ENCODE data around the gene PTPRE. TPM values are rescaled to one million over a fixed set of nuclear protein-coding genes. Genes with fewer than 3 reads are reported as not detected.

PTPRE gene
- total RNA-seq, 1 donor from 2014 or later: 1.2 TPM

DNA sequence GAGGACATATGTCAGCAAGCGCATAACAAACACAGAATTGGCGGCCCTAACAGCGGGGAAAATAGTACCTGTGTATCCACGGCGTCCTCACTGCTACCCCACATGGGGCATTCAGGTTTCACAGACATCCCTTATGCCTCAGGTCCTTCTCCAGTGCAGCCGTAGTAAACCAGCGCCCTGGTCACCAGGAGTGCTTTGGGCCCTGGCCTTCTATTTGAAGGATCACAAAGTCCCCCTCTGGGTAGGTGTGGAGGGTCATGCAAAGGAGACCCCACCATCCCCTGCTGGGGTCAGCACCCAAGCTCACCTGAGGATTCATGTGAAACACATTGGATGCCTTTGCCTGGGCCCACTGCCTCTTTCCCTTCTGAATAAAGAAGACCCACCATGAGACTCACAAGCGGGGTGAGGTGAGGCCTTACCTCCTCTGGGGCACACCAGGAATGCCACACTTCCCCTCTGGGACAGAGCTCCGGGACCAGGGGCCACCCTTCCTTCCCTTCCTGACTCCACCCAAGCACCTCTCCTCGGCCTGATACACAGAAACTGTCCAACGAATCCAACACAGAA lies 32.9 kb upstream of the PTPRE start:
- Mint-ChIP-seq H3K27ac (ENCODE audit: unreplicated experiment) (no peak overlapping the region), H3K9me3 (ENCODE audit: unreplicated experiment) (peaks cover 13% of the 10 kb centered on the region), H3K36me3 (ENCODE audit: unreplicated experiment) (no peaks in the 10 kb centered on the region), H3K4me1 (ENCODE audit: unreplicated experiment) (no peaks in the 10 kb centered on the region), H3K4me3 (ENCODE audit: unreplicated experiment) (no peak overlapping the region), H3K27me3 (ENCODE audit: unreplicated experiment) (peaks cover 8% of the 10 kb centered on the region)
- TF ChIP-seq, protein P1, sequence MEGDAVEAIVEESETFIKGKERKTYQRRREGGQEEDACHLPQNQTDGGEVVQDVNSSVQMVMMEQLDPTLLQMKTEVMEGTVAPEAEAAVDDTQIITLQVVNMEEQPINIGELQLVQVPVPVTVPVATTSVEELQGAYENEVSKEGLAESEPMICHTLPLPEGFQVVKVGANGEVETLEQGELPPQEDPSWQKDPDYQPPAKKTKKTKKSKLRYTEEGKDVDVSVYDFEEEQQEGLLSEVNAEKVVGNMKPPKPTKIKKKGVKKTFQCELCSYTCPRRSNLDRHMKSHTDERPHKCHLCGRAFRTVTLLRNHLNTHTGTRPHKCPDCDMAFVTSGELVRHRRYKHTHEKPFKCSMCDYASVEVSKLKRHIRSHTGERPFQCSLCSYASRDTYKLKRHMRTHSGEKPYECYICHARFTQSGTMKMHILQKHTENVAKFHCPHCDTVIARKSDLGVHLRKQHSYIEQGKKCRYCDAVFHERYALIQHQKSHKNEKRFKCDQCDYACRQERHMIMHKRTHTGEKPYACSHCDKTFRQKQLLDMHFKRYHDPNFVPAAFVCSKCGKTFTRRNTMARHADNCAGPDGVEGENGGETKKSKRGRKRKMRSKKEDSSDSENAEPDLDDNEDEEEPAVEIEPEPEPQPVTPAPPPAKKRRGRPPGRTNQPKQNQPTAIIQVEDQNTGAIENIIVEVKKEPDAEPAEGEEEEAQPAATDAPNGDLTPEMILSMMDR (IDR thresholded peaks at IDR 0.05): no peak
- peak; percentile 80 for DNase-seq (ENCODE audit: extremely low spot score, unreplicated experiment)

DNA sequence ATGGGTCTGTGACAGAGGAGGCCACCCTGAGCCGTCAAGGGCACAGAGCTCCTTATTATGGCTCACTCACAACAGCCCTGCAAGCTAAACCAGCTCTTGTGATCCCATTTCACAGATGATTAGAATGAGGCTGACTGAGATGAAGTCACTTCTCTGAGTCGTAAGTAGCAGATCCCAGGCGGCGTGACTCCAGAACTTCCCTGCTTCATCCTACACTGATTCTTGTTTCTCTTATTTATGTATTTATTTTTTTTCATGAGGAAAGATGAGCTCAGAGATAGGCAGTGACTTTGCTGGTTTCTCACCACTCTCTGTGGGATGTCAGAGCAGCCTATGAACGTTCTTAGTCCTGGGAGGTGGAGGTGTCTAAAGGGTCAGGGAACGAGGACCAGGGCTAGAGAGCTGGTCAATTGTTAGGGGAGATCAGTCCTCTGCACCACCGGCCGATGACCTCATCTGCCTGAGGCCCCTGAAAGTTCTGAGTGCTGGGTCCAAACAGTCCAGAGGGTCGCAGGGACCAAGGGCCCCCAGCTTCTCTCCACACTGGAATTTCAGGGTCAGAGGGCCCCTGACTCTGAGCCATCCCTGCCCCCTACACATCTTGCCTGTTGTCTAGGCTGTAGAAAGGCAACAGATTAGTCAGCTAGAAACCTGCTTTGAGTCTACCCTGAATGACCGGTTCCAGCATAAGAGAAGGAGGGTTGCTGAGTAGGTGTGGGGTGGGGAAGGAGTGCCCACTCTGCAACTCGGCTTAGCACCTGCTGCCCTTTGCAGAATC lies 32.0 kb upstream of the PTPRE start:
- Mint-ChIP-seq H3K27me3 (ENCODE audit: unreplicated experiment) (peaks cover 5% of the 10 kb centered on the region), H3K36me3 (ENCODE audit: unreplicated experiment) (no peaks in the 10 kb centered on the region), H3K4me1 (ENCODE audit: unreplicated experiment) (no peaks in the 10 kb centered on the region), H3K27ac (ENCODE audit: unreplicated experiment) (no peak overlapping the region), H3K4me3 (ENCODE audit: unreplicated experiment) (no peak overlapping the region), H3K9me3 (ENCODE audit: unreplicated experiment) (peaks cover 5% of the 10 kb centered on the region)
- DNase-seq (ENCODE audit: extremely low spot score, unreplicated experiment): peak; percentile 69
- TF ChIP-seq, protein P1 (IDR thresholded peaks at IDR 0.05): no peak

DNA sequence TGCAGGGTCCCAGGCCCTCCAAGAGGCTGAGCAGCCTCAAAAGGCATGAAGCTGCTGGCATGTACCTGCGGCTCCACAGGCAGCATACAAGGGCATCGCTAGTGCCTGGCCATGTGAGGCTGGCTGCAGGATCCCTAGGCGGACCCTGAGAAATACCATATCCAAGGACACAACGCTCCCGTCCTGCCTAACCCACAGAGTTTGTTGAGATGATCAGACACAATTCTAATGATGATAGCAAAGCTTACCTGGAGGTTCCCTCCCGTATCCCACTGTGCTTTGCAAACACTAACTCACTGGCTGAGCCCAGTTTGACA lies 31.5 kb upstream of the PTPRE start:
- peak; percentile 64 for DNase-seq (ENCODE audit: extremely low spot score, unreplicated experiment)
- no peaks in the 10 kb centered on the region for H3K9me3 Mint-ChIP-seq (ENCODE audit: unreplicated experiment)
- no peaks in the 10 kb centered on the region for H3K4me1 Mint-ChIP-seq (ENCODE audit: unreplicated experiment)
- peaks cover 4% of the 10 kb centered on the region for H3K27me3 Mint-ChIP-seq (ENCODE audit: unreplicated experiment)
- no peak overlapping the region for H3K27ac Mint-ChIP-seq (ENCODE audit: unreplicated experiment)
- TF ChIP-seq, protein P1 (IDR thresholded peaks at IDR 0.05): no peak
- H3K36me3 Mint-ChIP-seq (ENCODE audit: unreplicated experiment): no peaks in the 10 kb centered on the region
- H3K4me3 Mint-ChIP-seq (ENCODE audit: unreplicated experiment): no peak overlapping the region

DNA sequence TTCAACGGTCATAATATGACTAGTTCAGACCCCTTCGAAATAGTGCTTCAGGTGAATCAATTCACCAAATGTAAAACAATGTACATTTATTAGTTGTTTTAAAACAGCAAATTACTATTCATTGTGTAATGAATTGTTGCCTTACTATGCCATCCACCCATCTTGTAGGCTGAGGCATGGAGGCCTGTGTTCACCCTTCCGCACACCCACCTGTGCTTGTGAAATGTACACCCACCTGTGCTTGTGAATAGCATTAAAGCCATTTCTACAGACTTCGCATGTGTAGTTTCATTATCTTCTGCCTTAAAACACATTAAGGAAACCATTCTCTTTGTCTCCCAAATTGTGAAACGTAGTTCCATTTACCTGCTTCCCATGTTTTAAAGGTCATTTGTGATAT lies 31.0 kb upstream of the PTPRE start:
- Mint-ChIP-seq H3K4me1 (ENCODE audit: unreplicated experiment) (no peaks in the 10 kb centered on the region), H3K27ac (ENCODE audit: unreplicated experiment) (no peak overlapping the region), H3K4me3 (ENCODE audit: unreplicated experiment) (no peak overlapping the region), H3K36me3 (ENCODE audit: unreplicated experiment) (no peaks in the 10 kb centered on the region), H3K27me3 (ENCODE audit: unreplicated experiment) (peaks cover 4% of the 10 kb centered on the region), H3K9me3 (ENCODE audit: unreplicated experiment) (no peaks in the 10 kb centered on the region)
- TF ChIP-seq, protein P1 (IDR thresholded peaks at IDR 0.05): no peak
- peak; percentile 30 for DNase-seq (ENCODE audit: extremely low spot score, unreplicated experiment)

DNA sequence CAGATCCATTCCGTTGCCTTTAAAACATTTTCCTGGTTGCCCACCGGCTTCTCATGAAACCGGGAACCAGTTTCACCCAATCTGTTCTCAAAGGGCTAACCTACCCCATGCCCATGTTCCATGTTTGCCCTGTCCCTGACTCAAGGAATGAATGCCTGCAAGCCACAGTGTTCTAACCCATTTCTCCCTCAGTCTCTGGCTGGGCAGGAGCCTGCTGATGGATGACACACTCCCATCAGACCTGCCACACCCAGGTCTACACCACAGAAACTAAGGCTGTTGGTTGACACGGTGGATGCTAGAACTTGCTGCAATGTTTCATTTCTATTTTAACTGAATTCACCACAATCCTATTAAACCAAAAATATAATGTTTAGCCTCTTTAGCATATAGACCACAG lies 29.8 kb upstream of the PTPRE start:
- H3K4me1 Mint-ChIP-seq (ENCODE audit: unreplicated experiment): no peaks in the 10 kb centered on the region
- no peaks in the 10 kb centered on the region for H3K36me3 Mint-ChIP-seq (ENCODE audit: unreplicated experiment)
- H3K4me3 Mint-ChIP-seq (ENCODE audit: unreplicated experiment): no peak overlapping the region
- H3K9me3 Mint-ChIP-seq (ENCODE audit: unreplicated experiment): no peaks in the 10 kb centered on the region
- TF ChIP-seq, protein P1 (IDR thresholded peaks at IDR 0.05): no peak
- H3K27ac Mint-ChIP-seq (ENCODE audit: unreplicated experiment): no peak overlapping the region
- H3K27me3 Mint-ChIP-seq (ENCODE audit: unreplicated experiment): peaks cover 4% of the 10 kb centered on the region
- DNase-seq (ENCODE audit: extremely low spot score, unreplicated experiment): peak; percentile 27

Measured in osteocyte (in vitro differentiated cells).